ENCODE data around the gene PI4KA.
"Not testable (repeated sequence)": the region's sequence is repeated elsewhere in the genome, so short reads cannot be mapped to it uniquely, and the experiment has no call there.

Gene PI4KA

GRCh38 chr22:20666560-20666959 lies 192.1 kb downstream of the PI4KA start:
- no peak for DNase-seq (ENCODE audit: low spot score)

DNA sequence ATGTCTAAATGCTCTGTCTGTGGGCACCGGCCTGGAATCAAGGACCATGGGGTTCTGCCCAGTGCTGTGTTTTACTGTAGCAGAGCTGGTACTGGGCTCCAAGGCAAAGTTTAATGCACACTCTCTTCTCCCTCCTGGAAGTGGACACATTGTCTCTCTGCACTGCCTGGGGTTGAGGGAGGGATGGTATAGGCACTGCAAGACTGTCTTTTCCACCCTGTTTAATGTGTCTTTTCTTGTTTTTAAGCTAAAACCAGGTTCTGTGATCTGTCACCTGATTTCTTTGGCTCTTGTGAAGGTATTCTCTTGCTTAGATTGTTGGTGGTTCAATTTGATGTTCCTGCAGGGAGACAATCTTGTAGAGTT lies 194.0 kb downstream of the PI4KA start:
- no peak for DNase-seq (ENCODE audit: low spot score)

GRCh38 chr22:20663941-20664593 lies 194.5 kb downstream of the PI4KA start:
- no peak for DNase-seq (ENCODE audit: low spot score)

DNA sequence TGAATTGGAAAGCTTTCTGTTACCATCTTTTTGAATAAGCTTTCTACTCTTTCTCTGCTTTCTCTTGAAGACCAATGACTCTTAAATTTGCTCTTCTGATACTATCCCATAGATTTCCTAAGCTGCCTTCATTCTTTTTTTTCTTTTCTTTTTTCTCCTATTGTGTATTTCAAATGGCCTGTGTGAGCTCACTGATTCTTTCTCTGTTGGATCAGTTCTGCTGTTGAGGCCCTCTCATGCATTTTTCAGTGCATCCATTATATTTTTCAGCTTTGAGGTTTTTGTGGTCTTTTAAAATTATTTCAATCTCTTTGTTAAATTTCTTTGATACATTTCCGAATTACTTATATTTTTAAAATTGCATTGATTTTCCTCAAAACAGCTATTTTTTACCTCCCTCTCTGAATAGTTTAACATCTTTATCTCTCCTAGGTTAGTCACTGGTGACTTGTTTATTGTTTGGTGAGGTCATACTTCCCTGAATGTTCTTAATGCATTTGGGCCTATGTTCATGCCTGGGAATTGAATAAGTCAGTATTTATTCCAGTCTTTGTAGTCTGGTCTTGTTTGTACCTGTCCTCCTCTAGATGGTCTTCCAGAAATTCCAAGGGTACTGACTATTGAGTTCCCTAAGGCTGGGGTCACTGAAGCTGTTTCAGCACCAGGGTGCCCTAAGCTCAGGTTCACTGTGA lies 195.3 kb downstream of the PI4KA start:
- DNase-seq (ENCODE audit: low spot score): no peak

DNA sequence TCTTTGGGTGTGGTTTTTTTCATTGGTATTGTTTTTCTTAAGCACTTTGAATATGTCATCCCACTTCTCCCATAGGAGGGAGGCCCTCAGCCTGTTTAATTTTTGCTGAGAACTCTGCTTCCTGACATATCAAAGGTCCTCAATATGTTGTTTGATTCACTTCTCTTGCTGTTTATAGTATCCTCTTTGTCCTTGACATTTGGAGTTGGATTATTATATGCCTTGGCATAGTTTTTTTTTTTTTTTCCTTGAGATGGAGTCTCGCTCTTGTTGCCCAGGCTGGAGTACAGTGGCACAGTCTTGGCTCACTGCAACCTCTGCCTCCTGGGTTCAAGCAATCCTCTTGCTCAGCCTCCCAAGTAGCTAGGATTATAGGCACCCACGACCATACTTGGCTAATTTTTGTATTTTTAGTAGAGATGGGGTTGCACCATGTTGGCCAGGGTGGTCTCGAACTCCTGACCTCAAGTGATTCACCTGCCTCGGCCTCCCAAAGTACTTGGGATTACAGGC lies 196.0 kb downstream of the PI4KA start:
- DNase-seq (ENCODE audit: low spot score): not testable (repeated sequence)

DNA sequence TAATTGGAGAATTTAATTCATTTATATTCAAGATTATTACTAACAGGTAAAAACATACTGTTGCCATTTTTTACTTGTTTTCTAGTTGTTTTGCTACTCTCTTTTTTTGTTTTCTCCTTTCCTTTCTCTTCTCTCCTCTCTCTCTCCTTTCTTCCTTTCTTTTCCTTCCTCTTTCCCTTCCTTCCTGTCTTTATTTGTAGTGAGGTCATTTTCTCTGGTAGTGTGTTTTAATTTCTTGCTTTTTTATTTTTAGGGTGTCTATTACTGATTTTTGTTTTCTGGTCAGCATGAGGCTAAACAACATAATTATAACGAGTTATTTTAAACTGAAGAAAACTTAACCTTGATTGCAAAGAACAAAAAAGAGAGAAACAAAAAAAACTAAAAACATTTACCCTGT lies 197.1 kb downstream of the PI4KA start:
- DNase-seq (ENCODE audit: low spot score): no peak

DNA sequence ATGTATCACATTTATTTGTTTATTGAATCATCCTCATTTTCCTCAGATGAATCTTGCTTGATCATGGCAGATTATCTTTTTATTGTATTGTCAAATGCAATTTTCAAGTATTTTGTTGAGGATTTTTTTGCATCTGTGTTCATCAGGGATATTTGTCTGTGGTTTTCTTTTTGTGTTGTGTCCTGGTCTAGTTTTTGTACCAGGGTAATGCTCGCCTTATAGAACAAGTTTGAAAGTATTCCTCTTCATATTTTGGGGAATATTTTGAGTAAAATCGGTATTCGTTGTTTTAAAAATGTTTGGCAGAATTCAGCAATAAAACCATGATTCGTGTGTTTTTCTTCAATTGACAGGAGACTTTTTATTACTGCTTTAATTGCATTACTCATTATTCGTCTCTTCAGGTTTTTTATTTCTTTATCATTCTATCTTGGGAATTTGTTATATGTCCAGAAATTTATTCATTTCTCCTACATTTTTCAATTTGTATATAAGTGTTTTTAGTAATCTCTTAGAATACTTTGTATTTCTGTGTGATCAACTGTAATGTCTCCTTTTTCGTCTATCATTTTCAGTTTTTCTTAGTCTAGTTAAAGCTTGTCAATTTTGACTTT lies 198.1 kb downstream of the PI4KA start:
- DNase-seq (ENCODE audit: low spot score): no peak

- DNase-seq (ENCODE audit: low spot score): no peak
These were observed 198.7 kb downstream of the PI4KA start for GRCh38 chr22:20659920-20660319.

DNA sequence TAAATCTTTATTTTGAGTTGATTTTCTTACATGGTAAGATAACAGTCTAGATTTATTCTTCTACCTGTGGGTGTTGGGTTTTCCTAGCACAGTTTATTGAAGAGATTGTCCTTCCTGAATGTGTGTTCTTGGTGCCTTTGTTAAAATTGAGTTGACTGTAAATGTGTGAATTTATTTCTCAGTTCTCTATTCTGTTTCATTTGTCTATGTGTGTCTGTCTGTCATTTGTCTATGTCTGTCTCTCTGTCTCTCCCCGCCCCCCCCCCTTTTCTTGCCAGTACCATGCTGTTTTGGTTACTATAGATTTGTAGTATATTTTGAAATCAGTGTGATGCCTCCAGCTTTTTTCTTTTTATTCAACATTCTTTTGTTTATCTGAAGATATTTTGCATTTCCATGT lies 199.4 kb downstream of the PI4KA start:
- DNase-seq (ENCODE audit: low spot score): no peak

GRCh38 chr22:20658433-20659222 lies 200.0 kb downstream of the PI4KA start:
- DNase-seq (ENCODE audit: low spot score): no peak

GRCh38 chr22:20657963-20658362 lies 200.6 kb downstream of the PI4KA start:
- no peak for DNase-seq (ENCODE audit: low spot score)

Data from kidney tubule cell (primary cell).